ENCODE results near the gene NID2.

NID2 gene, protein sequence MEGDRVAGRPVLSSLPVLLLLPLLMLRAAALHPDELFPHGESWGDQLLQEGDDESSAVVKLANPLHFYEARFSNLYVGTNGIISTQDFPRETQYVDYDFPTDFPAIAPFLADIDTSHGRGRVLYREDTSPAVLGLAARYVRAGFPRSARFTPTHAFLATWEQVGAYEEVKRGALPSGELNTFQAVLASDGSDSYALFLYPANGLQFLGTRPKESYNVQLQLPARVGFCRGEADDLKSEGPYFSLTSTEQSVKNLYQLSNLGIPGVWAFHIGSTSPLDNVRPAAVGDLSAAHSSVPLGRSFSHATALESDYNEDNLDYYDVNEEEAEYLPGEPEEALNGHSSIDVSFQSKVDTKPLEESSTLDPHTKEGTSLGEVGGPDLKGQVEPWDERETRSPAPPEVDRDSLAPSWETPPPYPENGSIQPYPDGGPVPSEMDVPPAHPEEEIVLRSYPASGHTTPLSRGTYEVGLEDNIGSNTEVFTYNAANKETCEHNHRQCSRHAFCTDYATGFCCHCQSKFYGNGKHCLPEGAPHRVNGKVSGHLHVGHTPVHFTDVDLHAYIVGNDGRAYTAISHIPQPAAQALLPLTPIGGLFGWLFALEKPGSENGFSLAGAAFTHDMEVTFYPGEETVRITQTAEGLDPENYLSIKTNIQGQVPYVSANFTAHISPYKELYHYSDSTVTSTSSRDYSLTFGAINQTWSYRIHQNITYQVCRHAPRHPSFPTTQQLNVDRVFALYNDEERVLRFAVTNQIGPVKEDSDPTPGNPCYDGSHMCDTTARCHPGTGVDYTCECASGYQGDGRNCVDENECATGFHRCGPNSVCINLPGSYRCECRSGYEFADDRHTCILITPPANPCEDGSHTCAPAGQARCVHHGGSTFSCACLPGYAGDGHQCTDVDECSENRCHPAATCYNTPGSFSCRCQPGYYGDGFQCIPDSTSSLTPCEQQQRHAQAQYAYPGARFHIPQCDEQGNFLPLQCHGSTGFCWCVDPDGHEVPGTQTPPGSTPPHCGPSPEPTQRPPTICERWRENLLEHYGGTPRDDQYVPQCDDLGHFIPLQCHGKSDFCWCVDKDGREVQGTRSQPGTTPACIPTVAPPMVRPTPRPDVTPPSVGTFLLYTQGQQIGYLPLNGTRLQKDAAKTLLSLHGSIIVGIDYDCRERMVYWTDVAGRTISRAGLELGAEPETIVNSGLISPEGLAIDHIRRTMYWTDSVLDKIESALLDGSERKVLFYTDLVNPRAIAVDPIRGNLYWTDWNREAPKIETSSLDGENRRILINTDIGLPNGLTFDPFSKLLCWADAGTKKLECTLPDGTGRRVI (N-terminal part only)

DNA sequence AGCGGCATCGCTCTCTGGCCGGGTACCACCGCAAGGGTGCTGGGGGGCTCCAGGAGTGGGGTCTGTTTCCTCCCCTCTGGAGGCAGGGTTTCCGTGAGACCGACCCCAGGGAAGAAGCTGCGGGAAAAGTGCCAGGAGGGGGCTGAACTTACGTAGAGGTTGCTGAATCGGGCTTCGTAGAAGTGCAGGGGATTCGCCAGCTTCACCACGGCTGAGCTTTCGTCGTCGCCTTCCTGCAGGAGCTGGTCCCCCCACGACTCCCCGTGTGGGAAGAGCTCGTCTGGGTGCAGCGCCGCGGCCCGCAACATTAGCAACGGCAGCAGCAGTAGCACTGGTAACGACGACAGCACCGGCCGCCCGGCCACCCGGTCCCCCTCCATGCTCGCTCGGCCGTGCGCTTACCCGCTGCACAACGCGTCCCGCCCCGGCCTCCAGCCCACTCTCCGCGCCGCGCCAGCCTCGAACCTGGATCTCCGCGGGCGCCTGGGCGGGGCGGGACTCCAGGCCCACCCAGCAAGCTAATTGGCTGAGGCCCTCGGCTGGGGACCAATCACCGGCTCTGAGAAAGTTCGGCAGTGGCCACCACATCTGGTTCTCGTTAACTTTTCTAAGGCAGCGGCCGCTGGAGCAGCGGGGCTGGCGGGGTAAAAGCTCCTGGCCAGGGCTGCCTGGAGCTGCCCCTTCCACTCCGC, at the start of gene NID2:
NID2 (minus strand) TSS at position 445 of the 692 bp plus-strand sequence; CDS start at position 380, 65 bp downstream.
- DNase-seq (ENCODE audit: low read depth), result no peak
- TF ChIP-seq, protein P1, sequence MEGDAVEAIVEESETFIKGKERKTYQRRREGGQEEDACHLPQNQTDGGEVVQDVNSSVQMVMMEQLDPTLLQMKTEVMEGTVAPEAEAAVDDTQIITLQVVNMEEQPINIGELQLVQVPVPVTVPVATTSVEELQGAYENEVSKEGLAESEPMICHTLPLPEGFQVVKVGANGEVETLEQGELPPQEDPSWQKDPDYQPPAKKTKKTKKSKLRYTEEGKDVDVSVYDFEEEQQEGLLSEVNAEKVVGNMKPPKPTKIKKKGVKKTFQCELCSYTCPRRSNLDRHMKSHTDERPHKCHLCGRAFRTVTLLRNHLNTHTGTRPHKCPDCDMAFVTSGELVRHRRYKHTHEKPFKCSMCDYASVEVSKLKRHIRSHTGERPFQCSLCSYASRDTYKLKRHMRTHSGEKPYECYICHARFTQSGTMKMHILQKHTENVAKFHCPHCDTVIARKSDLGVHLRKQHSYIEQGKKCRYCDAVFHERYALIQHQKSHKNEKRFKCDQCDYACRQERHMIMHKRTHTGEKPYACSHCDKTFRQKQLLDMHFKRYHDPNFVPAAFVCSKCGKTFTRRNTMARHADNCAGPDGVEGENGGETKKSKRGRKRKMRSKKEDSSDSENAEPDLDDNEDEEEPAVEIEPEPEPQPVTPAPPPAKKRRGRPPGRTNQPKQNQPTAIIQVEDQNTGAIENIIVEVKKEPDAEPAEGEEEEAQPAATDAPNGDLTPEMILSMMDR (conservative IDR thresholded peaks at IDR 0.05; ENCODE audit: low read depth, low read length), result no peak
- H3K4me3 ChIP-seq (ENCODE audit: low read length), result peak within 1 kb of the TSS; percentile 79

DNA sequence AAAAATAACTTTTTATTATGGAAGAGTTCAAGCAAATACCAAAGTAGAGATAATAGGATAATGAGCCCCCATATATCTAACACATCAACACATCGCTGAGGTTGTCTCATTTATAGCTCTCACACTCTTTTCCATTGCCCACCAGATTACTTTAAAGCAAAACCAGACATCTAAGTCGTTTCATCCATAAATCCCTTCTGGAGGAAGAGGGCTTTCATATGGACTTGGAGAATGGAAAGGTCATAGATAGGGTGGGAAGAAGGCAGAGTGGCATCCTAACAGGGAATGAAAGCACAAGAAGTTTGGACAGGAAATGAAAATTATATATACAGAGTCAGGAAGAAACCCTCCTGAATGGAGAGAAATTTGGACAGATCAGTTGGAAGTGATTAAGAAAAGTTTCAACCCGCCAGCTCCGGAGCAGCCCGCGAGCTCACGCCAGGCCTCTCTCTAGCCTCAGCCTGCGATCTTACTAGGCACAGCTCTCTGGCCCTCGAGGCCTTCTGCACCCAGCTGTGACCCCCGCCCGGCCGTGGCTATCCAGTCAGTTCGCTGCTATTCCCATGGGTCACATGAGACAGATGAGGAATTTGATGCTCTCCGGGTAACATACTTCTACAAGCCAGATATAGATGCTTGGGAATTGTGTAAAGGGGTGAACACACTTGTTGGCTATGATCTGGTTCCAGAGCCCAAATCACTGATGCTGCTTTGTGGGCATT, 48.4 kb upstream of the NID2 start:
- H3K4me3 ChIP-seq (ENCODE audit: low read length), result no peak overlapping the region
- TF ChIP-seq, protein P1 (conservative IDR thresholded peaks at IDR 0.05; ENCODE audit: low read depth, low read length), result no peak
- DNase-seq (ENCODE audit: low read depth), result no peak

DNA sequence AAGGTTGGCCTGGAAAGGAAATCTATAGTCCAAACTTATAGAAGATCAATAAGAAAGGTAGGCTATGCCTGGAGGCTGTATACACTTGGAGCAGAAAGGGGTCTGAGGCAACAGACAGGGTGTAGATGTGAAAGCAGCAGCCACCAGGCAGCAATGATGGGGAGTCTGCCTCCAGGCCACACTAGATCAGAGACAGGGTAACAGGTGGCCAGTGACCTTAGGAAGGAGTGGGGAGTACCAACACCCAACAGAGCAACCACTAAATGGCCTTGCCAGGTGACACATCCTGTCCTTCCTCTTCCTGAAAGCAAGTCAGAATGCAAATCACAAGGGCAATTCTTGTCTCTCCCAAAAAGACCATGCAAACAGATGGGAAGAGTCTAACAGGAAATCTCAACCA, 46.4 kb upstream of the NID2 start:
- H3K4me3 ChIP-seq (ENCODE audit: low read length), result no peak overlapping the region
- TF ChIP-seq, protein P1 (conservative IDR thresholded peaks at IDR 0.05; ENCODE audit: low read depth, low read length), result no peak
- no peak for DNase-seq (ENCODE audit: low read depth)

DNA sequence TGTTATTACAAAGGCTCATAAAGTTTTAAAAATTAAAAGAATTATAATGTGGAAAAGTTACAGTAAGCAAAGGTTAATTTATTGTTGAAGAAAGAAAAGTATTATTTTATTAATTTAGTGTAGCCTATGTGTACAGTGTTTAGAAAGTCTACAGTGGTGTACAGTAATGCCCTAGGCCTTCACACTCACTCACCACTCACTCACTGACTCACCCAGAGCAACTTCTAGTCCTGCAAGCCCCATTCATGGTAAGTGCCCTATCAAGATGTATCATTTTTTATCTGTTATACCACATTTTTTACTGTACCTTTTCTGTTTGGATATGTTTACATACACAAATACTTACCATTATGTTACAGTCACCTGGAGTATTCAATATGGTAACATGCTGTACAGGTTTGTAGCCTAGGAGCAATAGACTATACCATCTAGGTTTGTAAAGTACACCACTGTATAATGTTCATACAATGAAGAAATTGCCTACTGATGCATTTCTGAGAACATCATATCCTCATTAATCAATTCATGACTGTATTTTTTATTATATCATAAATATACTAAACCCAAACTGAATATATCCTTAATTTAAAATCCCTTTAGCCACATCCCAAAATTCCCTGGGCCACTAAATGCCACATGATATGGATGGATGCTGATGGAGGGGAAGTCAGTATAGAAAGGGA, 43.6 kb upstream of the NID2 start:
- H3K4me3 ChIP-seq (ENCODE audit: low read length), result no peak overlapping the region
- DNase-seq (ENCODE audit: low read depth), result no peak
- TF ChIP-seq, protein P1 (conservative IDR thresholded peaks at IDR 0.05; ENCODE audit: low read depth, low read length), result no peak

DNA sequence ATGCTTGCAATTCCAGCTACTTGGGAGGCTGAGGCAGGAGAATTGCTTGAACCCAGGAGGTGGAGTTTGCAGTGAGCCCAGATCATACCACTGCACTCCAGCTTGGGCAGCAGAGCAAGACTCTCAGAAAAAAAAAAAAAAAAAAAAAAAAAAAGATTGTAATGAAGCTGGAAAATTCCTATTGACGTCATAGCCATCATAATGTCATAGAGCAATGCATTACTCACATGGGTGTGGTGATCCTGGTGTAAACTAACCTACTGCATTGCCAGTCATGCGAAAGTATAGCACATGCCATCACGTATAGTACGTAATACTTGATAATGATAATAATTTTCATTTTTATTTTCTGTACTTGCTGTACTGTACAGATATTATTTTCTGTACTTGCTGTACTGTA, 42.7 kb upstream of the NID2 start:
- TF ChIP-seq, protein P1 (conservative IDR thresholded peaks at IDR 0.05; ENCODE audit: low read depth, low read length), result no peak
- no peak overlapping the region for H3K4me3 ChIP-seq (ENCODE audit: low read length)
- DNase-seq (ENCODE audit: low read depth), result no peak
